Adrenal gland (tissue), 12 donors: ENCODE measurements around the gene UQCRC1. TPM values are rescaled to one million over a fixed set of nuclear protein-coding genes. Genes with fewer than 3 reads are reported as not detected.

ENCODE experiments used
- DNase-seq, 7 donors: peaks; one replicate each; pipeline ENCODE4 v3.0.0-alpha.2; 2019 to 2020
- H3K27ac ChIP-seq, 5 donors: fragments of 200-600 bp; sonication (generic) in 4 of 5; 1 replicate in 3 of 5; 2 replicates in 2 of 5; pipeline versions ENCODE4 v1.5.1 to v1.8.0; 2016 to 2020; ENCODE audit warnings: mild to moderate bottlenecking in 1 of 5
- H3K27me3 ChIP-seq: fragments of 200-600 bp; 2 replicates; pipeline ENCODE4 v1.8.0; 2021
- H3K36me3 ChIP-seq, 2 donors: fragments of 200-600 bp; replicated peaks in 1 of 2; 1 replicate in 1 of 2; 2 replicates in 1 of 2; pipeline versions ENCODE4 v1.5.1 to v1.8.0; 2018 to 2022
- H3K4me1 ChIP-seq, 2 donors: fragments of 200-600 bp; replicated peaks in 1 of 2; 1 replicate in 1 of 2; 2 replicates in 1 of 2; pipeline versions ENCODE4 v1.5.1 to v1.8.0; 2018 to 2021
- H3K4me3 ChIP-seq, 4 donors: fragments of 200-600 bp; sonication (generic) in 3 of 4; one replicate each; pipeline ENCODE4 v1.5.1; 2016 to 2018
- H3K9me3 ChIP-seq, 3 donors: fragments of 200-600 bp; sonication (generic) in 1 of 3; replicated peaks in 1 of 3; 1 replicate in 2 of 3; 2 replicates in 1 of 3; pipeline versions ENCODE4 v1.5.1 to v1.8.0; 2016 to 2021
- POLR2A ChIP-seq, 2 donors: fragments of 450-650 bp; IDR thresholded peaks; one replicate each; pipeline ENCODE4 v1.6.1; 2017; ENCODE audit warnings: antibody characterized with exemption in 2 of 2, mild to moderate bottlenecking in 2 of 2, moderate library complexity in 1 of 2
- WGBS, 4 donors: extraction: QIAGEN DNeasy Blood & Tissue Kit in 2 of 4; methylation state at CpG; one replicate each; pipeline versions ENCODE4 v1.1.5 to v1.1.7; 2013 to 2017; 5-methylcytosine and 5-hydroxymethylcytosine counted together
- intact Hi-C, 2 donors: fragments of 100-400 bp; cut with DNase I; formaldehyde crosslinking; loops; one replicate each; pipeline versions ENCODE4 v1.14.1 to v1.15.0; 2022 to 2023
- polyA plus RNA-seq, 3 donors: library from polyadenylated mRNA; stranded (reverse); fragments of 200-250 nt in 2 of 3; fragments of 350-450 nt in 1 of 3; fragmentation: Illumina TruSeq in 1 of 3; extraction: RNeasy Lipid Tissue Mini Kit (QIAGEN cat#74804) in 1 of 3; gene quantifications; one replicate each; pipeline ENCODE4 v1.2.3, GENCODE V29; 2013 to 2014
- total RNA-seq, 9 donors: library from RNA; depleted of rRNA in 4 of 9; stranded (reverse); fragments of >200 nt in 4 of 9; fragments of 120-200 nt in 1 of 9; fragmentation: NEBNext Ultra II Directional in 1 of 9; extraction: Animal tissue kit (Norgen Biotek cat#: 25700) in 1 of 9; gene quantifications; one replicate each; pipeline versions ENCODE4 v1.1.0 to v1.2.4, GENCODE V29; 2013 to 2023
- TF ChIP-seq, protein P1 (sequence below), 6 experiments: fragments of 450-650 bp in 4 of 6; fragments of 200-600 bp in 2 of 6; sonication (generic) in 1 of 6; IDR thresholded peaks; 1 replicate in 5 of 6; 2 replicates in 1 of 6; pipeline versions ENCODE4 v1.5.1 to v1.8.0; 2016 to 2021; ENCODE audit warnings: antibody characterized with exemption in 6 of 6, mild to moderate bottlenecking in 2 of 6, moderate library complexity in 1 of 6
- donor health status: healthy with polysubstance abuse.
- donor health status: Bipolar disorder and iron deficiency.
- donor health status: DM: yes; HTN: yes; CAD: no.
- donor health status: DM: no; HTN: no; CAD: no.
- donor health status: DM: no; HTN: no; CAD: no.
- donor health status: DM: yes; HTN: yes; CAD: no.

The UQCRC1 gene
- total and polyA plus RNA-seq, 12 donors: 201 to 418 (median 292) TPM

DNA sequence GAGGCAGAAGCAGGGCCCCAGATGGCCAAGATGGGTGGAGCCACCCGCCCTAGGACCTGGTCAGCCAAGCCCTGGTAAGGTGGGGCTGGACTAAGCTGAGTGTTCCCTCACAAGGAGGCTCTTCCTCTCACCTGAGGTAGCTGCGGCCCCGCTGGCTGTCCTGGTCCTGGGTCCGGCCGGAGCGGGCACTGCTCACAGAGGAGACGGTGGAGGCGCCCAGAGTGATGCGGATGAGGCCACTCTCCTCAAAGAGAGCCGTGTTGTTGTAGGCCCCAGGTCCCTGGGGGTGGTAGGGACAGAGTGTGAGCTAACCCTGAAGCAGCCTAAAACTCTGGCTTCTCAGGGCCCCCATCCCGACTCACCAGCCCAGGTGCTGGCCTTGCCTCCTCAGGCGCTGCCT is 33.2 kb upstream of the UQCRC1 start:
- no peak overlapping the region for H3K27ac ChIP-seq
- no peaks in the 10 kb centered on the region for H3K36me3 ChIP-seq
- H3K4me1 ChIP-seq: no peaks in the 10 kb centered on the region
- DNase-seq: no peak
- 91 to 100% (median 94%) methylated on average over 1 to 12 of the region's 12 CpGs for WGBS, 4 donors
- no peaks in the 10 kb centered on the region for H3K9me3 ChIP-seq
- TF ChIP-seq POLR2A (IDR thresholded peaks at IDR 0.05): no peak
- TF ChIP-seq, protein P1, sequence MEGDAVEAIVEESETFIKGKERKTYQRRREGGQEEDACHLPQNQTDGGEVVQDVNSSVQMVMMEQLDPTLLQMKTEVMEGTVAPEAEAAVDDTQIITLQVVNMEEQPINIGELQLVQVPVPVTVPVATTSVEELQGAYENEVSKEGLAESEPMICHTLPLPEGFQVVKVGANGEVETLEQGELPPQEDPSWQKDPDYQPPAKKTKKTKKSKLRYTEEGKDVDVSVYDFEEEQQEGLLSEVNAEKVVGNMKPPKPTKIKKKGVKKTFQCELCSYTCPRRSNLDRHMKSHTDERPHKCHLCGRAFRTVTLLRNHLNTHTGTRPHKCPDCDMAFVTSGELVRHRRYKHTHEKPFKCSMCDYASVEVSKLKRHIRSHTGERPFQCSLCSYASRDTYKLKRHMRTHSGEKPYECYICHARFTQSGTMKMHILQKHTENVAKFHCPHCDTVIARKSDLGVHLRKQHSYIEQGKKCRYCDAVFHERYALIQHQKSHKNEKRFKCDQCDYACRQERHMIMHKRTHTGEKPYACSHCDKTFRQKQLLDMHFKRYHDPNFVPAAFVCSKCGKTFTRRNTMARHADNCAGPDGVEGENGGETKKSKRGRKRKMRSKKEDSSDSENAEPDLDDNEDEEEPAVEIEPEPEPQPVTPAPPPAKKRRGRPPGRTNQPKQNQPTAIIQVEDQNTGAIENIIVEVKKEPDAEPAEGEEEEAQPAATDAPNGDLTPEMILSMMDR (IDR thresholded peaks at IDR 0.05): no peak
- no peak overlapping the region for H3K4me3 ChIP-seq
- no peaks in the 10 kb centered on the region for H3K27me3 ChIP-seq
- intact Hi-C loops: no loop called here

DNA sequence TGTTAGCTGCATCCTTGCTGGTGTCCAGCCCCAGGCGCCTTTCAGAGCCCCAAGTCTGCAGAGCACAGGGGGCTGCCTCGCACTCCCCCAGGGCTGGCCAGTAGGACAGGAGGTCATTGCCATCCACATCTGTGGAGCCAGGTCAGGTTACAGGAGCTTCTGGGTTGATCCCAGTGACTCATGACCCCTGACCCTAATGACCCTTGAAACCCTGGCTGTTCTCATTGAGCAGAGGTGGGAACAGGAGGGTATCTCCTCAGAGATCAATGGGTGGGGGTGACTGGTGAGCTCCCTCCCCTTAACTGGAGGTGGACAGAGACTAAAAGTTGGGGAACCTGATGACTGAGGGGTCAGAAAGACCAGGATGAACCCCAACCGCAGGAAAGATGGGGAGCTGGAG is 31.9 kb upstream of the UQCRC1 start:
- WGBS, 4 donors: 89 to 100% (median 94%) methylated on average over 1 to 3 of the region's 3 CpGs
- H3K4me3 ChIP-seq: no peak overlapping the region
- DNase-seq: no peak
- TF ChIP-seq POLR2A (IDR thresholded peaks at IDR 0.05): no peak
- TF ChIP-seq, protein P1 (IDR thresholded peaks at IDR 0.05): no peak
- H3K4me1 ChIP-seq: peaks cover 1 to 6% of the 10 kb centered on the region in 2 donors
- no peaks in the 10 kb centered on the region for H3K36me3 ChIP-seq
- no peak overlapping the region for H3K27ac ChIP-seq
- intact Hi-C loops: no loop called here
- H3K27me3 ChIP-seq: no peaks in the 10 kb centered on the region
- H3K9me3 ChIP-seq: no peaks in the 10 kb centered on the region

DNA sequence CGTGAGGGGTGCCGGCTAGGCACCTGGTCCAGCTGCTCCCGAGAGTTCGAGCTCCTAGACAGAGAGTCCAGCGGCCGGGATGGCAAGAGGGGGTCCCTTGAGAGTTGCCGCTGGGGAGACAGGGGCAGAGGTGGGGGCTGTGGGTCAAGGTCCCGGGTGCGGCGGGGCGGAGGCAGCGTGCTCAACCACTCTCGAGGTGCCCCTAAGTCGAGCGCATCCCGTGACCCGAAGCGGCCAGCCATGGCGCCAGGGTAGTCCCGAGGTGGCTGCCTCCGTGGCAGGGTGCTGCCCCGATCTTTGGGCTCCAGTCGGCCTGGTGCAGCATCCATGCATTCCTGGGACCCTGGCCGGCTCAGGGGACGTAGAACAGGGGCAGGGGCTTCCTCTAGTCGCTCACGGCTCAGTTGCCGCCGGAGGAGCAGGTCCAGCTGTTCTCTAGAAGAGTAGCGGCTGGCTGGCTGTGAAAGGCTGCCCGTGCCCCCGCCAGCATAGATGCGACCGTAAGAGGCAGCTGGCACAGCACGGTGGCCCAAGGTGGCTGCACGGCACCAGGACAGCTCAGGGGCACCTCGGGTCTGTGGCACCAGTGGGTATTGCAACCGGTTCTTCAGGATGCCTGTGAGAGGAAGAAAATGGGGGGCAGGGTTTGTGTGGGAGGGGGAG is 30.6 kb upstream of the UQCRC1 start:
- no peaks in the 10 kb centered on the region for H3K27me3 ChIP-seq
- no peaks in the 10 kb centered on the region for H3K9me3 ChIP-seq
- H3K4me1 ChIP-seq: peaks cover 8 to 14% of the 10 kb centered on the region in 2 donors
- H3K27ac ChIP-seq: no peak overlapping the region
- intact Hi-C loops: no loop called here
- no peak overlapping the region for H3K4me3 ChIP-seq
- 84 to 89% (median 87%) methylated on average over 19 to 38 of the region's 38 CpGs for WGBS, 4 donors
- TF ChIP-seq, protein P1 (IDR thresholded peaks at IDR 0.05): no peak
- TF ChIP-seq POLR2A (IDR thresholded peaks at IDR 0.05): no peak
- H3K36me3 ChIP-seq: no peaks in the 10 kb centered on the region
- no peak for DNase-seq

DNA sequence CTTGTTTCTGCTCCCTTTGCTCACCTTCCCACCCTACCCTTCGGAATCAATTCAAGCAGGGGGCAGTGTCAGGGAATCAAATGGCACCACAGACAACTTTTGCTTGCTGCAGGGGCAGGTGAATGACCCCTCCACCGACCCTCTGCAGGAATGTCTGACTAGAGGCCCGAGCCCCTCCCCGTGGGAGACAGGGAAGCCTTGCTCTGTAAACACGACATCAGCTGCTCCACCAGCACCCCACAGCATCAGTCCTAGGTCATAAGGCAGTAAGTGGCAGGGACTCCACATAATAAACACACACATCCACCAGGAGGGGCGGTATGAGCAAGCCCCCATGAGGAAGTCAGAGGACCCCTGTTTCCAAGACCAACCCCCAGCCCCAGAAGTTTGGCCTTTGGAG is 27.9 kb upstream of the UQCRC1 start:
- Histone ChIP-seq H3K4me1 (peaks cover 13 to 24% of the 10 kb centered on the region in 2 donors), H3K36me3 (peaks cover 0 to 13% of the 10 kb centered on the region in 2 donors), H3K4me3 (no peak overlapping the region), H3K9me3 (no peaks in the 10 kb centered on the region), H3K27ac (no peak overlapping the region), H3K27me3 (no peaks in the 10 kb centered on the region)
- no peak for DNase-seq
- WGBS, 4 donors: 59 to 71% (median 69%) methylated on average over 4 to 6 of the region's 6 CpGs
- no peak for TF ChIP-seq POLR2A (IDR thresholded peaks at IDR 0.05)
- TF ChIP-seq, protein P1 (IDR thresholded peaks at IDR 0.05): no peak
- intact Hi-C loops: no loop called here
